WTC11 (cell line): ENCODE data around the gene C2orf76. TPM values are rescaled to one million over a fixed set of nuclear protein-coding genes. Genes with fewer than 3 reads are reported as not detected.

Experiments
- ATAC-seq: fragments of 200-7000 bp; cut with Tn5 transposase; 2 replicates; pipeline ENCODE4 v1.10.0; 2021; ENCODE audit warnings: mild to moderate bottlenecking, moderate library complexity
- CTCF ChIA-PET: fragments of 300-600 bp; sonication (Branson Sonifier 250); formaldehyde crosslinking; loops from one replicate; lab custom pipeline; 2021; ENCODE audit warnings: antibody characterized with exemption; lab: Charles Lee
- POLR2A ChIA-PET: fragments of 350-600 bp; sonication (Branson Sonifier 250); formaldehyde crosslinking; loops from one replicate; lab custom pipeline; 2021; ENCODE audit warnings: antibody characterized with exemption; lab: Charles Lee
- DNase-seq: peaks from one replicate; pipeline ENCODE4 v3.0.0; 2021; ENCODE audit warnings: low spot score
- H3K27ac Mint-ChIP-seq: 2 replicates; pipeline ENCODE4 v1.8.0; 2021; ENCODE audit warnings: mixed read lengths
- H3K27me3 Mint-ChIP-seq: 2 replicates; pipeline ENCODE4 v1.8.0; 2021; ENCODE audit warnings: low read depth, mild to moderate bottlenecking, moderate library complexity, mixed read lengths
- H3K36me3 Mint-ChIP-seq: 2 replicates; pipeline ENCODE4 v1.8.0; 2021; ENCODE audit warnings: mixed read lengths
- H3K4me1 Mint-ChIP-seq: 2 replicates; pipeline ENCODE4 v1.8.0; 2022; ENCODE audit warnings: mixed read lengths
- H3K4me3 Mint-ChIP-seq: 2 replicates; pipeline ENCODE4 v1.8.0; 2021; ENCODE audit warnings: mild to moderate bottlenecking, moderate library complexity, mixed read lengths
- H3K9me3 Mint-ChIP-seq: 2 replicates; pipeline ENCODE4 v1.8.0; 2021; ENCODE audit warnings: mixed read lengths
- CREM ChIP-seq: sonication (generic); formaldehyde crosslinking; IDR thresholded peaks from 2 replicates; pipeline ENCODE4 v1.8.1; 2022; ENCODE audit warnings: mild to moderate bottlenecking, missing genetic modification reagents, moderate library complexity
- ESRRA ChIP-seq: sonication (generic); formaldehyde crosslinking; IDR thresholded peaks from 2 replicates; pipeline ENCODE4 v1.8.1; 2022; ENCODE audit warnings: mild to moderate bottlenecking, missing genetic modification reagents, borderline replicate concordance
- JUN ChIP-seq: sonication (generic); formaldehyde crosslinking; IDR thresholded peaks from 2 replicates; pipeline ENCODE4 v1.8.0; 2023; ENCODE audit warnings: mild to moderate bottlenecking, missing genetic modification reagents
- NR2C2 ChIP-seq: sonication (generic); formaldehyde crosslinking; IDR thresholded peaks from 2 replicates; pipeline ENCODE4 v1.8.0; 2022; ENCODE audit warnings: mild to moderate bottlenecking, missing genetic modification reagents
- SOX15 ChIP-seq: fragments of 250-450 bp; sonication (Bioruptor Pico); IDR thresholded peaks from 2 replicates; pipeline ENCODE4 v1.9.0; 2021; ENCODE audit warnings: mild to moderate bottlenecking
- TEAD1 ChIP-seq: sonication (generic); formaldehyde crosslinking; IDR thresholded peaks from 2 replicates; pipeline ENCODE4 v1.8.0; 2022; ENCODE audit warnings: mild to moderate bottlenecking, missing genetic modification reagents
- total RNA-seq: library from RNA; stranded (reverse); gene quantifications from 3 replicates; pipeline ENCODE4 v1.2.3, GENCODE V29; 2021
- TF ChIP-seq, protein P1 (sequence below): sonication (generic); formaldehyde crosslinking; IDR thresholded peaks from 2 replicates; pipeline ENCODE4 v1.8.1; 2022; ENCODE audit warnings: mild to moderate bottlenecking, moderate library complexity, missing genetic modification reagents
- TF ChIP-seq, protein P2 (sequence below): sonication (generic); formaldehyde crosslinking; conservative IDR thresholded peaks from 2 replicates; pipeline ENCODE4 v1.8.1; 2023; ENCODE audit warnings: mild to moderate bottlenecking, low read depth, missing genetic modification reagents, moderate library complexity
- TF ChIP-seq, protein P3 (sequence below): sonication (generic); formaldehyde crosslinking; IDR thresholded peaks from 2 replicates; pipeline ENCODE4 v1.8.1; 2023; ENCODE audit warnings: mild to moderate bottlenecking, missing genetic modification reagents, moderate library complexity
- TF ChIP-seq, protein P4 (sequence below): sonication (generic); formaldehyde crosslinking; IDR thresholded peaks from 2 replicates; pipeline ENCODE4 v1.8.1; 2023; ENCODE audit warnings: mild to moderate bottlenecking, missing genetic modification reagents
- TF ChIP-seq, protein P5 (sequence below): sonication (generic); formaldehyde crosslinking; IDR thresholded peaks from 2 replicates; pipeline ENCODE4 v1.8.0; 2023; ENCODE audit warnings: missing genetic modification reagents, mild to moderate bottlenecking, borderline replicate concordance
- TF ChIP-seq, protein P6 (sequence below): fragments of 200-600 bp; IDR thresholded peaks from 2 replicates; pipeline ENCODE4 v1.8.0; 2022; ENCODE audit warnings: antibody characterized with exemption
- TF ChIP-seq, protein P7 (sequence below): sonication (generic); formaldehyde crosslinking; IDR thresholded peaks from 2 replicates; pipeline ENCODE4 v1.8.0; 2022; ENCODE audit warnings: mild to moderate bottlenecking, missing genetic modification reagents
- TF ChIP-seq, protein P8 (sequence below): sonication (generic); formaldehyde crosslinking; IDR thresholded peaks from 2 replicates; pipeline ENCODE4 v1.8.1; 2022; ENCODE audit warnings: missing genetic modification reagents, borderline replicate concordance

Gene C2orf76
- total RNA-seq, 1 experiment from 2014 or later: 4.4 TPM

DNA sequence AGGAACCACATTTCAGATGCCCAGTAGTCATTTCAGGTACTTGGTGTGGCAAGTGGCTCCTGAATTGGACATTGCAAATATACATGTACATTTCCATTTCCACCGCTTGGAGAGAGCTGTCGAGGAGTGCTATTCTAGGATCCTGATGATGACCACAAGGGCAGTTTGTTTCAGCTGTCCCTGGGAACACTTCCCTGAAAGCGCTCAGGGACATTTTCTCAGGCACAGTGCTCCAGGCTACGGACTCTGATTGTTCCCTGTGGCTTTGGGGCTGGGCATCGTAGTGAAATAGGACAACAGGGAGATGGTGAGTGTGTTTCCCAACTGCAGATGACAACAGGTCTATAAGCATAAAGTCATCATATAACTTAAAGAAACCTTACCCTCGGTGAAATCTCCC, 3.2 kb upstream of the C2orf76 start:
- H3K27ac Mint-ChIP-seq: no peak overlapping the region
- DNase-seq (no peak), ATAC-seq (no peak)
- peaks cover 3% of the 10 kb centered on the region; the same call in 1 of the 2 replicates for H3K27me3 Mint-ChIP-seq
- POLR2A ChIA-PET: no interaction called here
- CTCF ChIA-PET: interaction anchor here (0.9 kb wide), 1 partner anchor 107 kb away, joined by 3 read pairs; no protein-coding TSS in a partner anchor
- H3K4me3 Mint-ChIP-seq: no peak overlapping the region
- H3K9me3 Mint-ChIP-seq: peaks cover 27% of the 10 kb centered on the region
- no peak for TF ChIP-seq NR2C2 (CRISPR knock-in tag)
- TF ChIP-seq, protein P1, sequence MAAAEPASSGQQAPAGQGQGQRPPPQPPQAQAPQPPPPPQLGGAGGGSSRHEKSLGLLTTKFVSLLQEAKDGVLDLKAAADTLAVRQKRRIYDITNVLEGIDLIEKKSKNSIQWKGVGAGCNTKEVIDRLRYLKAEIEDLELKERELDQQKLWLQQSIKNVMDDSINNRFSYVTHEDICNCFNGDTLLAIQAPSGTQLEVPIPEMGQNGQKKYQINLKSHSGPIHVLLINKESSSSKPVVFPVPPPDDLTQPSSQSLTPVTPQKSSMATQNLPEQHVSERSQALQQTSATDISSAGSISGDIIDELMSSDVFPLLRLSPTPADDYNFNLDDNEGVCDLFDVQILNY (CRISPR knock-in tag): no peak
- TF ChIP-seq, protein P2, sequence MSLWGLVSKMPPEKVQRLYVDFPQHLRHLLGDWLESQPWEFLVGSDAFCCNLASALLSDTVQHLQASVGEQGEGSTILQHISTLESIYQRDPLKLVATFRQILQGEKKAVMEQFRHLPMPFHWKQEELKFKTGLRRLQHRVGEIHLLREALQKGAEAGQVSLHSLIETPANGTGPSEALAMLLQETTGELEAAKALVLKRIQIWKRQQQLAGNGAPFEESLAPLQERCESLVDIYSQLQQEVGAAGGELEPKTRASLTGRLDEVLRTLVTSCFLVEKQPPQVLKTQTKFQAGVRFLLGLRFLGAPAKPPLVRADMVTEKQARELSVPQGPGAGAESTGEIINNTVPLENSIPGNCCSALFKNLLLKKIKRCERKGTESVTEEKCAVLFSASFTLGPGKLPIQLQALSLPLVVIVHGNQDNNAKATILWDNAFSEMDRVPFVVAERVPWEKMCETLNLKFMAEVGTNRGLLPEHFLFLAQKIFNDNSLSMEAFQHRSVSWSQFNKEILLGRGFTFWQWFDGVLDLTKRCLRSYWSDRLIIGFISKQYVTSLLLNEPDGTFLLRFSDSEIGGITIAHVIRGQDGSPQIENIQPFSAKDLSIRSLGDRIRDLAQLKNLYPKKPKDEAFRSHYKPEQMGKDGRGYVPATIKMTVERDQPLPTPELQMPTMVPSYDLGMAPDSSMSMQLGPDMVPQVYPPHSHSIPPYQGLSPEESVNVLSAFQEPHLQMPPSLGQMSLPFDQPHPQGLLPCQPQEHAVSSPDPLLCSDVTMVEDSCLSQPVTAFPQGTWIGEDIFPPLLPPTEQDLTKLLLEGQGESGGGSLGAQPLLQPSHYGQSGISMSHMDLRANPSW (CRISPR knock-in tag): no peak
- TF ChIP-seq SOX15: no peak
- TF ChIP-seq, protein P3, sequence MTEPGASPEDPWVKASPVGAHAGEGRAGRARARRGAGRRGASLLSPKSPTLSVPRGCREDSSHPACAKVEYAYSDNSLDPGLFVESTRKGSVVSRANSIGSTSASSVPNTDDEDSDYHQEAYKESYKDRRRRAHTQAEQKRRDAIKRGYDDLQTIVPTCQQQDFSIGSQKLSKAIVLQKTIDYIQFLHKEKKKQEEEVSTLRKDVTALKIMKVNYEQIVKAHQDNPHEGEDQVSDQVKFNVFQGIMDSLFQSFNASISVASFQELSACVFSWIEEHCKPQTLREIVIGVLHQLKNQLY (CRISPR knock-in tag): no peak
- H3K36me3 Mint-ChIP-seq: peaks cover 58% of the 10 kb centered on the region
- peaks cover 21% of the 10 kb centered on the region for H3K4me1 Mint-ChIP-seq

DNA sequence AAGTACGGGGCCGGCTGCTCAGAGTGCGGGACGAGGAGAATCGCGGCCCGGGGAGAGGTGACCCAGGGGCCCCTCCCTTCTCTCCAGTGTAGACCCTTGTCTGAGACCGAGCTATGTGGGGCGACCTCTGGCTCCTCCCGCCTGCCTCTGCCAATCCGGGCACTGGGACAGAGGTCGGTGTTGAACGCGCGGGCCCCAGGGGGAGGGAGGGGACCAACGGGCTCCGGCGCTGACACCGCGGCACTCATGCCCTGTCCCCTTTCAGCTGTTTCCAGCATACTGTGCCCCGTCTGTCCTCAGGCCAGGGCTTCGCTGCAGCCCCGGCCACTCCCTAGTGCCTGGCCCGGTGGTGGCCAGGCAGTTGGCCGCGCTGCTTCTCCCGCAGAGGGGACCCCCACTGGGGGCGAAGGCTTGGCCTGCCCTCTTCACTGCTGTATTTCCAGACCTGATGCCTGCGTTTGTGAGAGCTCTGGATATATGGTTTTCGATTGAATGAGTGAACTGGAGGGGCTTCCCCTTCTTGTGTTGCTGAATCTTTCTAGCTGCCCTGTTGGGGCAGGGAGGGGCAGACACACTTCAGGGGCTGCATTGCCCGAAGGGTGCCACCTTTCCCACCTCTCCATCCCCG, 952 bp upstream of the C2orf76 start:
- H3K9me3 Mint-ChIP-seq: peaks cover 5% of the 10 kb centered on the region
- peaks cover 36% of the 10 kb centered on the region for H3K36me3 Mint-ChIP-seq
- peak overlapping the region; percentile 99 for H3K4me3 Mint-ChIP-seq
- ChIA-PET POLR2A (interaction anchor here (1.7 kb wide), 1 partner anchor 17 kb away, joined by 5 read pairs; no protein-coding TSS in a partner anchor), CTCF (interaction anchor here (0.7 to 3.3 kb wide), 7 partner anchors 16 to 385 kb away, joined by 3 to 26 read pairs (median 3); no protein-coding TSS in a partner anchor)
- H3K4me1 Mint-ChIP-seq: peaks cover 23% of the 10 kb centered on the region
- ATAC-seq (peak; percentile 77), DNase-seq (peak; percentile 69)
- TF ChIP-seq, protein P1 (CRISPR knock-in tag): 0 out of 2 replicates have a peak, but pooled peaks have one; percentile 25
- TF ChIP-seq, protein P4, sequence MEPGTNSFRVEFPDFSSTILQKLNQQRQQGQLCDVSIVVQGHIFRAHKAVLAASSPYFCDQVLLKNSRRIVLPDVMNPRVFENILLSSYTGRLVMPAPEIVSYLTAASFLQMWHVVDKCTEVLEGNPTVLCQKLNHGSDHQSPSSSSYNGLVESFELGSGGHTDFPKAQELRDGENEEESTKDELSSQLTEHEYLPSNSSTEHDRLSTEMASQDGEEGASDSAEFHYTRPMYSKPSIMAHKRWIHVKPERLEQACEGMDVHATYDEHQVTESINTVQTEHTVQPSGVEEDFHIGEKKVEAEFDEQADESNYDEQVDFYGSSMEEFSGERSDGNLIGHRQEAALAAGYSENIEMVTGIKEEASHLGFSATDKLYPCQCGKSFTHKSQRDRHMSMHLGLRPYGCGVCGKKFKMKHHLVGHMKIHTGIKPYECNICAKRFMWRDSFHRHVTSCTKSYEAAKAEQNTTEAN (CRISPR knock-in tag): 0 out of 2 replicates have a peak, but pooled peaks have one; percentile 10
- TF ChIP-seq JUN (CRISPR knock-in tag): 0 out of 2 replicates have a peak, but pooled peaks have one; percentile 37
- TF ChIP-seq, protein P5, sequence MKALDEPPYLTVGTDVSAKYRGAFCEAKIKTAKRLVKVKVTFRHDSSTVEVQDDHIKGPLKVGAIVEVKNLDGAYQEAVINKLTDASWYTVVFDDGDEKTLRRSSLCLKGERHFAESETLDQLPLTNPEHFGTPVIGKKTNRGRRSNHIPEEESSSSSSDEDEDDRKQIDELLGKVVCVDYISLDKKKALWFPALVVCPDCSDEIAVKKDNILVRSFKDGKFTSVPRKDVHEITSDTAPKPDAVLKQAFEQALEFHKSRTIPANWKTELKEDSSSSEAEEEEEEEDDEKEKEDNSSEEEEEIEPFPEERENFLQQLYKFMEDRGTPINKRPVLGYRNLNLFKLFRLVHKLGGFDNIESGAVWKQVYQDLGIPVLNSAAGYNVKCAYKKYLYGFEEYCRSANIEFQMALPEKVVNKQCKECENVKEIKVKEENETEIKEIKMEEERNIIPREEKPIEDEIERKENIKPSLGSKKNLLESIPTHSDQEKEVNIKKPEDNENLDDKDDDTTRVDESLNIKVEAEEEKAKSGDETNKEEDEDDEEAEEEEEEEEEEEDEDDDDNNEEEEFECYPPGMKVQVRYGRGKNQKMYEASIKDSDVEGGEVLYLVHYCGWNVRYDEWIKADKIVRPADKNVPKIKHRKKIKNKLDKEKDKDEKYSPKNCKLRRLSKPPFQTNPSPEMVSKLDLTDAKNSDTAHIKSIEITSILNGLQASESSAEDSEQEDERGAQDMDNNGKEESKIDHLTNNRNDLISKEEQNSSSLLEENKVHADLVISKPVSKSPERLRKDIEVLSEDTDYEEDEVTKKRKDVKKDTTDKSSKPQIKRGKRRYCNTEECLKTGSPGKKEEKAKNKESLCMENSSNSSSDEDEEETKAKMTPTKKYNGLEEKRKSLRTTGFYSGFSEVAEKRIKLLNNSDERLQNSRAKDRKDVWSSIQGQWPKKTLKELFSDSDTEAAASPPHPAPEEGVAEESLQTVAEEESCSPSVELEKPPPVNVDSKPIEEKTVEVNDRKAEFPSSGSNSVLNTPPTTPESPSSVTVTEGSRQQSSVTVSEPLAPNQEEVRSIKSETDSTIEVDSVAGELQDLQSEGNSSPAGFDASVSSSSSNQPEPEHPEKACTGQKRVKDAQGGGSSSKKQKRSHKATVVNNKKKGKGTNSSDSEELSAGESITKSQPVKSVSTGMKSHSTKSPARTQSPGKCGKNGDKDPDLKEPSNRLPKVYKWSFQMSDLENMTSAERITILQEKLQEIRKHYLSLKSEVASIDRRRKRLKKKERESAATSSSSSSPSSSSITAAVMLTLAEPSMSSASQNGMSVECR: peak; percentile 46; the same call in 1 of the 2 replicates
- TF ChIP-seq ESRRA (CRISPR knock-in tag): 0 out of 2 replicates have a peak, but pooled peaks have one; percentile 16
- TF ChIP-seq, protein P6, sequence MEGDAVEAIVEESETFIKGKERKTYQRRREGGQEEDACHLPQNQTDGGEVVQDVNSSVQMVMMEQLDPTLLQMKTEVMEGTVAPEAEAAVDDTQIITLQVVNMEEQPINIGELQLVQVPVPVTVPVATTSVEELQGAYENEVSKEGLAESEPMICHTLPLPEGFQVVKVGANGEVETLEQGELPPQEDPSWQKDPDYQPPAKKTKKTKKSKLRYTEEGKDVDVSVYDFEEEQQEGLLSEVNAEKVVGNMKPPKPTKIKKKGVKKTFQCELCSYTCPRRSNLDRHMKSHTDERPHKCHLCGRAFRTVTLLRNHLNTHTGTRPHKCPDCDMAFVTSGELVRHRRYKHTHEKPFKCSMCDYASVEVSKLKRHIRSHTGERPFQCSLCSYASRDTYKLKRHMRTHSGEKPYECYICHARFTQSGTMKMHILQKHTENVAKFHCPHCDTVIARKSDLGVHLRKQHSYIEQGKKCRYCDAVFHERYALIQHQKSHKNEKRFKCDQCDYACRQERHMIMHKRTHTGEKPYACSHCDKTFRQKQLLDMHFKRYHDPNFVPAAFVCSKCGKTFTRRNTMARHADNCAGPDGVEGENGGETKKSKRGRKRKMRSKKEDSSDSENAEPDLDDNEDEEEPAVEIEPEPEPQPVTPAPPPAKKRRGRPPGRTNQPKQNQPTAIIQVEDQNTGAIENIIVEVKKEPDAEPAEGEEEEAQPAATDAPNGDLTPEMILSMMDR: no peak
- TF ChIP-seq, protein P7, sequence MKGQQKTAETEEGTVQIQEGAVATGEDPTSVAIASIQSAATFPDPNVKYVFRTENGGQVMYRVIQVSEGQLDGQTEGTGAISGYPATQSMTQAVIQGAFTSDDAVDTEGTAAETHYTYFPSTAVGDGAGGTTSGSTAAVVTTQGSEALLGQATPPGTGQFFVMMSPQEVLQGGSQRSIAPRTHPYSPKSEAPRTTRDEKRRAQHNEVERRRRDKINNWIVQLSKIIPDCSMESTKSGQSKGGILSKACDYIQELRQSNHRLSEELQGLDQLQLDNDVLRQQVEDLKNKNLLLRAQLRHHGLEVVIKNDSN (CRISPR knock-in tag): no peak
- TF ChIP-seq CREM (CRISPR knock-in tag): 0 out of 2 replicates have a peak, but pooled peaks have one; percentile 3
- TF ChIP-seq TEAD1 (CRISPR knock-in tag): 0 out of 2 replicates have a peak, but pooled peaks have one; percentile 41
- TF ChIP-seq, protein P8, sequence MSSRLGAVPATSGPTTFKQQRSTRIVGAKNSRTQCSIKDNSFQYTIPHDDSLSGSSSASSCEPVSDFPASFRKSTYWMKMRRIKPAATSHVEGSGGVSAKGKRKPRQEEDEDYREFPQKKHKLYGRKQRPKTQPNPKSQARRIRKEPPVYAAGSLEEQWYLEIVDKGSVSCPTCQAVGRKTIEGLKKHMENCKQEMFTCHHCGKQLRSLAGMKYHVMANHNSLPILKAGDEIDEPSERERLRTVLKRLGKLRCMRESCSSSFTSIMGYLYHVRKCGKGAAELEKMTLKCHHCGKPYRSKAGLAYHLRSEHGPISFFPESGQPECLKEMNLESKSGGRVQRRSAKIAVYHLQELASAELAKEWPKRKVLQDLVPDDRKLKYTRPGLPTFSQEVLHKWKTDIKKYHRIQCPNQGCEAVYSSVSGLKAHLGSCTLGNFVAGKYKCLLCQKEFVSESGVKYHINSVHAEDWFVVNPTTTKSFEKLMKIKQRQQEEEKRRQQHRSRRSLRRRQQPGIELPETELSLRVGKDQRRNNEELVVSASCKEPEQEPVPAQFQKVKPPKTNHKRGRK (CRISPR knock-in tag): no peak
- peak overlapping the region; percentile 93; the same call in 1 of the 2 replicates for H3K27ac Mint-ChIP-seq
- H3K27me3 Mint-ChIP-seq: no peaks in the 10 kb centered on the region
